ENCODE data around the gene SLC47A2.
A peak's percentile ranks its signal among the peaks of the same experiment; 100 is the strongest.

SLC47A2 gene

DNA sequence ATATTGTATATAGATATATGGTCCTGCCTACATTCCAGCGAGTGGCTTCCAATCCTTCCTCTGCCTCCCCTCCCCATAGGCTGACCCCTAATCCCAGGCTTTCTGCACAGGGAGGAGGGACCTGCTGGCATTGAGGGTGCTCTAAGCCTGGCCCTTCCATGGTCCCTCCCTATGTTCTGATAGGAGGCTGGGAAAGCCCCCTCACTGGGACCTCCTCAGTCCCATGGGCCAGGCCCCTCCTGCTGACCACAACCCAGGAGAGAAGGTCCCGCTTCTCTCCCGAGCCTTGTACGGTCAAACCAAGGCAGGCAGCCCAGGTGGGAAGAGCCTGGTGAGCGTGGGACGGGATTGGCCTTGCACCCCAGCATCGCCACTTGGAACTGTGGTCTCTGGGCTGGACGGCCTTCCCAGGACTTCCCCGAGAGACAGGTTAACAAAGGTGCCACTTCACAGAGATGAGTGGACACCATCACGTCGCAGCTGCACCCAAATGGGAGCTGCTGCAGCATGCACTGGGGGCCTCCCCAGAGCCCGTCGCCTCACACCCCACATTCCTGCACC lies 30.9 kb upstream of the SLC47A2 start:
- DNase-seq, result no peak

DNA sequence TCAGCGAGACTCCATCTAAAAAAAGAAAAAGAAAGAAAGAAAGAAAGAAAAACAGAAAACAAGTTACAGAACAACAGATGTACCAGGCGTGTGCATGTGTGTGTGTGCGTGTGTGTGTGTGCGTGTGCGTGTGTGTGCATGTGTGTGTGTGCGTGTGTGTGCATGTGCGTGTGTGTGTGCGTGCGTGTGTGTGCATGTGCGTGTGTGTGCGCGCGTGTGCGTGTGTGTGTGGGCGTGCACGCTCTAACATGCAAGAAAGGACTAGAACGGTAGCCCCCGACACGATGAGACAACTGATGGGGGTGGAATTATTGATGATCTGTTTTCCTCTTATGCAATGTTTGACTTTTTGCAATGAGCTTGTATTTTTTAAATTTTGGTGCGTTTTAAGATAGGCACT lies 30.1 kb upstream of the SLC47A2 start:
- DNase-seq, result no peak

DNA sequence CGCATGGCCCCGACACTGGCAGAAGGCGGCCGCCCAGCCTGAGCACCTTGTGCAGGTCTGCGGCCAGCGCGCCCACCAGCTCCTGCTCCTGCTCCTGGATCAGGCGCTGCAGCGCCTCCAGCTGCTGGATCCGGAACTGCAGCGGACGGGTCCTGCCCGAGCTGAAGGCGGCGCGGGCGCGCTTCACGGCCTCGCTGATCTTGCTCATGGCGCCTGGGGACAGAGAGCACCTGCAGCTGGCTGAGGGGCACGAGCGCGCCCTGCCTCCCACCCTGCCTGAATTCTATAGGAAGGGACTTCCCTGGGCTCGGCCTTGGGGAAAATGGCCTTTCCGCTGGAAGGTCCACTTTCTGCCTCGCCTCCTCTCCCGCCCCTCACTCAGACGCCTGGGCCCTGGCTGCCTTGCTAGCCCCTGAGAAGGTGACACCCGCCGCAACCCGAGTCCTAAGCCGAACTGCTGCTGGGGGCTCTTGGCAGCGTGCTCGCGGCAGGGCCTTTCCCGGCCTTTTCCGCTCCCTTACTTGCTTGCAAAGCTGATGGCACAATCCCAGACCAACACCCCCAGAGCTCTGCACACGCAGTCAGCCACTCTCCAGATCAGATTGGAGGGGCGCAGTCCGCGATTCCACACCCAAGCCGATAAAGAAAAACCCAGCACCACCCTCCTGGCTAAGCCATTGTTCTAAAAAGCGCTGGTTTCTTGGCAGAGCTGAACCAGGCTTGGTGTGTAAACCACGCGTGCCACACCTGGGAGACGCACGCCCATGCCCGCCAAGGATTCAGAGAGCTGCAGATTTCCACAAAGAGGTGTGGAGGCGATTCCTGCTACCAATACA lies 28.8 kb upstream of the SLC47A2 start:
- peak; percentile 95 for DNase-seq

DNA sequence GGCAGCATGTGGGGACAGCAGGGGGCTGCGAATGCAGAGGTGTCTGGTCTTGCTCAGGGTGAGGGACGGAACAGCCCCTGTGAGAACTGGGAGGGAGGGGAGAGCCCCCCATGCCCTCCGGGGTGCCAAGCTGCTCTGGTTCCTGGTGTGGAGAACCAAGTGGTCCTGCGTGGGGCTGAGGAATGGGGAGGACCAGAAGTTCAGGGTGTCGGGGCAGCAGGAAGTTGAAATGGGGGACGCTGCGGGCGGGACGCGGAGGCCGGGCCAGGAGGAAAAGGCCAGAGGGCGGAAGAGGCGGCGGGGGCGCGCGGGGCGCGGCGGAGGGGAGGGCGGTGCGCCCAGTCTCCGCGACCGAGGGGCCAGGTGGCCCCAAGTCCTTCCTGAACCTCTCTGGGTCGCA lies 28.1 kb upstream of the SLC47A2 start:
- peak; percentile 37 for DNase-seq

DNA sequence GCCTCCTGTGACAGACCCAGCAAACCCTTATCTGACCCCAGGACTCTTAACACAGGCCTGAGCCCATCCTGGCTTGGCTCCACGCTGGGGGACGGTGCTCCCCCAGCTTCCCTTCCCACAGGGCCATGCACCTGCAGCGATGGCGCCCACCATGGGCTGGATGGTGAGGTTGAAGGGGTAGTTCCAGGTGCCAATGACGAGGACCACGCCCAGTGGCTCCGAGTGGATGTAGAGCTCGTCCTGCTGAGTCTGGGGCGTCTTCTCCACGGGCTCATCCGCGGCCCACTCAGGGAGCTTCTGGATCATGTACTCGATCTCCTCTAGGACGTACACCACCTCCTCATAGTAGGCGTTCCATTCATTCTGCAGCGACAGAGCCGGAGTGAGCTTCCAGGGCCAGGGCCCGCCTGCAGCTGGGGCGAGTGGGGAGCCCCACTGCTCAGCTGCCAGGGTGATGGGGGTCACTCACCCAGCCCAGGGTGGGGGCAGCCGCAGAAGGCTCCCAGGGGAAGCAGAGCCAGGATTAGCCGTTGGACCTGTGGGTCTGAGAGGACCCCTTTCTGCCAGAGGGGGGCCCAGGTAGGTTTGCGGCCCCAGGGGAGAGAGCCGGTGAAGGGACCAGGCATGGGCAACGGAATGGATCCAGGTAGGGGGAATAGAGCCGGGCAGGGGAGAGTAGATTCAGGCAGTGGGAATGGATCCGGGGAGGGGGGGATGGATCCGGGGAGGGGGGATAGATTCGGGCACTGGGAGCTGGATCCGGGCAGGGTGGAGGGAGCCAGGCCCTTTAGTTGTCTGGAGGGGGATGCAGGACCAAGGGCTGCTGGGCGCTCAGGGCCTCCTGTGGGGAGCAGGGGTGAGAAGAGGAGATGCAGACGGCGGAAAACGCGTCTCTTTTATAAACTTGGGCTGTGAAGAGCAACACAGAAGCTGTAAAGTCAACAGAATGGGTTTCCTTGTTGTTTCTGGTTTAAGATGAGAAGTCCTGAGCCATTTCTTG lies 27.0 kb upstream of the SLC47A2 start:
- no peak for DNase-seq

DNA sequence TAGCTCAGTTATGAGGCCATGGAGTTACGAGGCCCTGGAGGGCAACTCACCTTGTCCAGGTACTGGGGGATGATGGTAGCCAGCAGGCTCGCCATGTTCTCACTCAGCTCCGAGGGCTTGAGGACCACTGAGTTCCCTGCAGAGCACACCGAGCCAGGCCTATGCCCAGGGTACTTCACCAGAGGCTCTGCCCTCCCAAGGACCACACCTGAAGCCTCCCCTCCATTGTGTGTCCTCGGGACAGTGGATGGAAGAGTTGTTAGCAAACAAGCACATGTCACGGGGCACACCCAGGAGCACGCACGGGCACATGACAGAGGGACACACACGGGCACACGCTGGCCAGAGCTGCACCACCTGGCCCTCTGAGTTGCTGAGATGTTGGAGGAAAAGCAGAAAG lies 26.1 kb upstream of the SLC47A2 start:
- no peak for DNase-seq

DNA sequence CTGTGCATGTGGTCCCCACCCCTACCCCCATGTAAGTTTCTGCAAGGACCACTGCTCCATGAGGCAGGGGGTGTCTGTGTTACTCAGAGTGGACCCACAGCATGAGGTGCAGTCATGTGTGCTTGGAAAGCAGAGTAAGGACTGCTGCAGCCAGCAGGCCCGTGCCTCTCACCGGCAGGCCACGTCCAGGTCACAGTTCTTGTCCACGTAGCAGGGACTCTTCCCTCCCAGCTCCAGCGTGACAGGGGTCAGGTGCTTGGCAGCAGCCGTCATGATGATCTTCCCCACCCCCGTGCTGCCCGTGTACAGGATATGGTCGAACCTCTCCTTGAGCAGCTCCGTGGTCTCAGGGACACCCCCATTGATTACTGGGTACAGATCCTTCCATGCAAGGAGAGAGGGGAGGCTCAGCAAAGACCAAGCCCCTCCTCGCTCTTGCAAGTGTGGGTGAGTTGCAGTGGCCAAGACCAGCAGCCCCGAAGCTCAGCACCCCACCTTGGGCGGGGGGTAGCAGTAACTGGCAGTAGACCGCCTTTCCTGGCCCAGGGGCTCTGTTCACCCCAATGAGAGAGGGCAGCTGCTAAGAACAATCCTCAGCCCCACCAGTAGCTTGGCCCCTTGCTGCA lies 25.6 kb upstream of the SLC47A2 start:
- DNase-seq, result no peak

DNA sequence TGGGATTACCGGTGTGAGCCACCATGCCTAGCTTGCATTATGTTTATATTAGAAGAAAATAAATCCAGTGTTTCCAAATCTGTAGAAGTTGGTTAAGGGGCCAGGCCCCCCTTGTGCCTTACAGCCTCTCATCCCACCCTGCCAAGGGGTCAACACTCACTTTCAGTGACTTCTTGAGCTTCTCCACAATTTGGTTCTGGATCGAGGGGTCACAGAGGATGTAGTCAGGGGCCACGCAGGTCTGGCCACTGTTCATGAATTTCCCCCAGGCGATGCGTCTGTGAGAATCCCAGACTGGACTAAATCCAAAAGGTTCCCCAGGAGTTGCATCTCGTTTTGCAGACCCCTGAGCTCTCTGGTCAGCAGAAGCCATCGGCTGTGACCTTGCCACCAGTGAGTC lies 24.5 kb upstream of the SLC47A2 start:
- no peak for DNase-seq

DNA sequence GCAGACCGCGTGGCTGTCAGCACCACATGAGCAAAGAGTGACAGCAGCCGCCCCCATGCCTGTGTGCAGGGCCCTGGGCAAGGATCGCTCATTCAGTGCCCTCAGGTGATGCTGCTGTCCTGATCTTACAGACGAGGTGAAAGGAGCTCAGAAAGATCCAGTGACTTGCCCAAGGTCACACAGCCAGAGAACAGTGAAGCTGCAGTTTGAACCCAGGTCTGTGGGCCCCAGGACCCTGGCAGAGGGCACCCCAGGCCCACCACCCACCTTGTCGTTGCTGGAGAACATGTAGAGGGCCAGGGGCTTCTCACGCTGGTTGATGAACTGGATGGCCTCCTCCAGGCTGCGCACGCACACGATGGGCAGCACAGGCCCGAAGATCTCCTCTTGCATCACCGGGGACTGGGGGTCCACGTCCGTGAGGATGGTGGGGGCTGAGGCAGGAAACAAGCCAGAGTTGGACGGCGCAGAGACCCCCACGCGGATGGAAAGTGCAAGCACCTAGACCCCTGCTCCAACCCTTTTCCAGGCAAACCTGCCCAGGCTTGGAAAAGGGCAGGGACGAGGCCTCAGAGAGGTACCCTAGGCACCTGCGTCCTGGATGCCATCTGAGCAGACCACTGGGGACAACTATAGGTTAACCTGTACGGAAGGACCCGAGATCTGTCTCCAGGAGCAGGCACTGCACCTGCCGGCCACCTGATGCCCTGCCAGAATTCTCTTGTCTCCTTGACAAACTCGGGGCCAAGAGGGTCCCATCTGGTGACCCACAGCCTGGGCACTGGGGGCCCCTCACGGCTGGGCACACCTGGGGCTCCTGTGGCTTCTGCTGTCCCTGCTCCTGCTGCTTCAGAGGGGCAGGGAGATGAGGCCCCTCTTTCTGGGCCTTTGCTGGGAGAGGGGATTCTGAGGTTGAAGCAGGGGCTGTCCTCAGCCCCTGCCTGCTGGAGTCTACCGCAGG lies 23.1 kb upstream of the SLC47A2 start:
- no peak for DNase-seq

DNA sequence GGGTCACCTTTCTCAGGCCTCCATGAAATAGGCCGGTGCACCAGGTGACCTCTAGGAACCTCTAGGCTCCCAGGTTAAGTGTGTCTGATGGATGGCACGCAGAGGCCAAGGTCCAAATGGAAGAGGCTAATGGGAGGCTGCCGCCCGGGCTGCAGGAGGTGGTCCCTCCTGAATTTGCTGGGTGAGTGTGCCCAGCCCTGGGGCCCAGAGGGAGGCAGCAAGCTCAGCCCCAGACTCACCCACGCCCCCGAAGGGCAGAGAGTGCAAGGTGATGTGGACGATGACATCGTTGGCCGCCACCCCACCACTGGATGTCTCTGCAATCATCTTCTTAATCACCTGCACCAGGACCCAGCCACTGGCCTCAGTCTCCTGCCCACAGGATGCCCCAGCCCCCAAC lies 22.4 kb upstream of the SLC47A2 start:
- DNase-seq, result no peak

DNA sequence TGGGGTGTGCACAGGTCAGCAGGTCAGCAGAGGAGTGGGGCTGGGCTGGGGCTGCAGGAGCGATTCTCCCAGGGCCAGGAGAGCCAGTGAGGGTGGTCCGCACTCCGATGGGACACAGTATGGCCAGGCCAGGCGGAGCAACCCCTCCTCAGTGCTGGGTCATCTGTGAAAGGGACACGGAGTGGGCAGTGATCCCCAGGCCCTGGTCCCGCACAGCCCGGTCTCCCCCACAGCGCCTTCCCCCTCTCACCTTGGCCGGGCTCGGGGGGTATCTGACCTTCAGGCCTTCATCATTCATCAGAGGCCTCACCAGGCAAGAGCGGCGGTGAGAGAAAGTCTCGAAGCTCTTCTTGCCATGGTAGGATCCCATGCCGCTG lies 21.7 kb upstream of the SLC47A2 start:
- DNase-seq, result no peak

DNA sequence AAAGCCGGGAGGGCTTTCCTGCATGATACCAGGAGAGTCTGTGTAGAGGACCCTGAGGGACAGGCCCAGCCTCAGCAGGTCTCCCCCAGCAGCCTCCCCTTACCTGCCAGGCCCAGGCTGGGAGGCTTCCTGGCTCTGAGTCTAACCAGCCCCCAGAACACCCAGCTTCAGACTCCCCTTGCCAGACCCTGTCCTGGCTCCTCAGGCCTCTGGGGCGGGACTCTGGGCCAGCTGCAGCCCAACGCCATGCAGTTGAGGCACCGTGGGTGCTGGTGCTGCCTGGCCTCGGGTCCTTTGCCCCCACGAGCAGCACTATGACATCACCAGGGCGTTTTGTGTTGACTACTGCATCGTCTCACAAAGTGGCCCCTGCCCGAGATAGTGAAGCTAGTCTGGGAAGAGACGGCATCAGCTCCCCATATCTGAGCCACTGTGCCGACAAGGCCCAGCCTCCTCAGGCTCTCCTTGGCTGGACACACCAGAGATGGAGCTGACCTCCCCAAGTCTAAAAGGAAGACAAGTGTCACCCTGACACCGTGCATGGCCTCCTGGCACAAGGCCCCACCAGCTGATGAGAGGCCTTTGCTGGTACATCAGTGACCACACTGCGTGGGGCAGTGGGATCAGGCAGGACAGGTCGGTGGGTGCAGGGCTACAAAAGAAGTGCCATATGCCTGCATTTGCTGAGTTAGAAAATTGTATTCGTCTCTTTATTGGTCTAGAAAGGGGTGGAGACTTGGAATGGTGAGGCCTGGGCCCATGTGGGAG lies 21.1 kb upstream of the SLC47A2 start:
- no peak for DNase-seq

DNA sequence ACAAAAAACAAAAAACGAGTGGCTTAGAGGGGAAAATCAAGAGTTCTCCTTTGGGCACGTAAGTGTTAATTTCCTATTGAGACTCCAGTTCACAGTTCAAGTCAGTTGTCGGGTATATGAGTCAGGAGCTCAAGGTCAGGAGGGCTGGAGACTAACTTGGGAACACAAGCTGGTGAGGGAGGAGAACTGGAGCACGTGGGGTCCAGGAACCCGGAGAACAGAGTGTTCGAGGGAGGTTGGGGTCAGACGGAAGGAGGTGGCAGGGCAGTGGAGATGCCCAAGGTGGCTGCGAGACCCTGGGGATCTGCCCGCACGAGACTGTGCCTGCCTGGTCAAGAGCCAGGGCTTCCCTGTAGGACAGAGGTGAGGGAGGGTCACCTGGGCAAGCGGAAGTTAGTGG lies 19.7 kb upstream of the SLC47A2 start:
- no peak for DNase-seq

DNA sequence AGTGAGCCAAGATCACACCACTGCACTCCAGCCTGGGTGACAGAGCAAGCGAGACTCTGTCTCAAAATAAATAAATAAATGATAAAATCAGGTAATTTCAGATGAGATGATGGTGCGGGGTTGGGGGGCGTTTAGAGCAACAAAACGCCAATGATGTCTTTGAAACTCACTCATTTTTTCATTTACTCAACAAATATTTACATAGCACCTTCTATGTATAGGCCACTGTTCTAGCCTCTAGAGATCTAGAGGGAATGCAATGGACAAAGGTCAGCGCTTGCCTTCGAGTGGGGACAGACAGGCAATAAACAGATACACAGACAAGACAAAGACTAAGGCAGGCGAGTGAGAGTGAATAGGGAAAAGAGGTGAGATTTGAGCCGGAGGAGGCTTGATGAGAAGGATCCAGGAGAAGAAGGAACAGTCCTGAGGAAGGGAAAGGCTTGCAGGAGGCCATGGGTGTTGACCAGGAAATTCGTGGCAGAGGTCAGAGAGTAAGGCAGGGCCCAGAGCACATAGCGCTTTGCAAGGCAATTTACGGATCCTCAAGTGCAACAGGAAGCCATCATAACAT lies 17.7 kb upstream of the SLC47A2 start:
- DNase-seq, result no peak

DNA sequence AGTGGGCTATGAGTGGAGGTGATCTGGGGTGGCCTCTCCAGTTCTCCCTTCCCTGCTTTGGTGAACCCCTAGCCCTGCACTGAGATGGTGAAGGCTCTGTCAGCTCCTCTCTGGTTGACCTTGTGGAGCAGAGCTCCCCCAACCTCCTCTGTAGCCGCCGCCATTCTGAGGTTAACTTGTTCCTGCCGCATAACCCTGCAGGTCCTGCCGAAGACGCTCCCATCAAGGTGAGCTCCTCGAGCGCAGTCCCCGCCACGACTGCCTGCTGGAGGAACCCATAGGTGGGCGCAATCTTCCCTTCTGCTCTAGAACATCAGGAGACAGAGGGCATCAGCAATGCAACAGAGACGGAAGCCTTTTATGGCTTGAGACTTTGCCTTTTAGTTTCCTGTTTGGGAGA lies 15.2 kb upstream of the SLC47A2 start:
- no peak for DNase-seq

DNA sequence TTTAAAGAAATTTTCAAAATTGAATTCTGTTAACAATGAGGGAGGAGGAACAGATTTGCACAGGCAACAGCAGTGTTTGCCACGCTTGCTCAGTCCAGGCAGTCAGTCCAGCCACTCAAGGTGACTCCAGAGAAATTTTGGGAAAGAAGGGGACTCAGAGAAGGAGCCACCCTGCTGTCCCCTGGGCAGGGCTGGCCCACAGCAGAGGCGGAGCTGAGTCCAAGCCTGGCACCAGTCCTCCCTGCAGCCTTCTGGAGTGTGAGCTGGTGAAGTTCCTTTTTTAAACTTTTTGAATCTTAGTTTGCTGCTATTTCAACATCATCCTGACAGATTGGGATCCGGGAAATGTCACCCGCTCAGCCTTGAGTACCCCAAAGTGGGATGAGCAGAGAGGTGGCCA lies 14.5 kb upstream of the SLC47A2 start:
- no peak for DNase-seq

DNA sequence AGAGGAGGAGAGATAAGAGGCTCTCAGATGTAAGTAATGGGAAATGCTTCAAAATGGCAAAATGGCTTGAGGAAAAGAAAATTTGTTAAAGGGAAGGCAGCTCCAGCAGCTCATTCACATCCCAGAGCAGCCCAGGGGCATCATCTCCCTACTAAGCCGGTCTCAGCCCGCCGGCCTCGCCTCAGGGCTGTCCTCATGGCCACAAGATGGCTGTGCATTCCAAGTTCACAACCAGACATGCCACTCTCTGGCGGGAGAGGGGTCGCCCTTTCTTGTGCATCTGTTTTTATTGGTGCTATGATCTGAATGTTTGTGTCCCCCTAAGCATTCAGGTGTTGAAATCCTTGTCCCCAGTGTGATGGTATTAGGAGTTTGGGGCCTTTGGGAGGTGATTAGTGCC lies 13.5 kb upstream of the SLC47A2 start:
- DNase-seq, result no peak

DNA sequence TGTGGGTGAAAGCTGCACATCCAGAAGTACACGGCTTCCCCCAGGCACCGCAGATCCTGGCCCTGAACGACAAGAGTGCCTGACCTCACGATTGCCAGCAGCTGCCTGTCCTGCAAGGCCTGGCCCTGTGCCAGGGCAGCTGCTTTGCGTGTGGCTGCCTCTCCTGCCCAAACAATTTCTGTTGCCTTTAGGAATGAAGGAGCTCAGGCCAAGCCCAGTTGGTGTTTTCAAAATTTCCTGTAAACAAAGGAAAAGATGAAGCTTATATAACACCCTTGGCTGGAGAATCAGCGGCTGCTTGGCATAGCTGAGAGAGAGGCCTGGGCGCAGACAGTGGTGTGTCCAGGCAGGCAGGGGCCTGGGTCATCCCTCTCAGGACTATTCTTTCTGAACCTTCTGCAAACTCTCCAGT lies 11.7 kb upstream of the SLC47A2 start:
- no peak for DNase-seq

DNA sequence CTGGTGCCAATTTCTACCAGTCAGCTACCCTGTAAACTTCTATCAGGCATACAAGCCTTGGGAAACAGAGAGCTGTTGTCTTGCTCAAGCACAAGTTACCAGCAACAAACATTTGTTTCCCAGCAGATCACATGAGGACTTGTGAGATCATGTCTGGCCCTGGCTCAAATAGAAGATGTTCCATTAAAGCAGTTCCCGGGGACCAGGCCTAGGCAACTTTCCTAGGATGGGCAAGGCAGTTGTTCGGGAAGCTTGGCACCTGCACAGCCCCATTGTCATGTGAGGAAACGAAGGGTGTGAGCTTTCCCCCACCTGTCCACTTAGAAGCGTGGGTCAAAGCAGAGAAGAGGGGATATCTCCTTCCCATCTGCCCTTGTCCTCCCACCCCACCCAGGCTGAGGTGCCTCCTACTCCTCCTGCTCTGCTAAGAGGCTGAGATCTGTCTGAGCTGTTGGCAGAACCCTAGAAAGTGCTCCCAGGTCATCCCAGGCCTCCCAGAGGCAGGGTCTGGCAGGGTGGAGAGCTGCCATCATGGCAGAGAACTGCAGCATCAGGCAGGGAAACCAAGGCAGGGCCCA lies 11.2 kb upstream of the SLC47A2 start:
- no peak for DNase-seq

DNA sequence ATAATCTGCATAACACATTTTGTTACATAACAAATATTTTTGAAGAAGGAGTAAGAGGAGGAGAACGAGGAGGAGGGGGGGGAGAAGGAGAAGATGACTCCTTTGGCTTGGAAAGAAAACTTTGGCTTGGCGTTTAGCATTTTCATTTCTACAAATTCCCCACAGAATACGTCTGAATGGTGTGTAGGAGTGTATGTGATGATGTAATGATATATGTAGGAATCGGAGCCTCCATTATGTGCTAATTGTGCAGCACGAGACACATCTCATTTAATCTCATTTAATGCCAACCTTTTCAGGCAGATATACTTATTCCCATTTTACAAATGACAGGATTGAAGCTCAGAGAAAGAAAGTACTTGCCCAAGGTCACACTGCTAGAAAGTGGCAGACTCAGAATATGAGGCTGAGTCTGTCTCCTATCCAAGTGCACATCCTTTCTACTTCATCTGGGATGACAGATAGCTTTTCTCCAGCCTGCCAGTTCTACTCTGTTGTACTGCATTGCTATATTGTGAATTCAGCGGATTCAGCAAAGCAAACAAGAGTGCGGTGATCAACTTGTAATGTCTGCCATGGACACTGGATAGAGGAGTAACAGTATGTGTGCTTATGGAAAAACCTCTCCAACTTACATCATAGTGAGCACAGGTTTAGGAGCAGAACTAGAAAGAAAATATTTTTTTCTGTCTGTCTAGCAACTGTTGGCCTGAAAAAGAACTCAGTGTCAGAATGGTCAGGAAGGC lies 10.4 kb upstream of the SLC47A2 start:
- DNase-seq, result no peak

Measured in stimulated activated CD8-positive, alpha-beta memory T cell treated with anti-CD3 and anti-CD28 coated beads, Interleukin-4, amount 100 ng/mL, for 48 hours (primary cell).